K562 (cell line): ENCODE measurements around the gene MS4A2. TPM values are rescaled to one million over a fixed set of nuclear protein-coding genes. Genes with fewer than 3 reads are reported as not detected.

Source experiments
- AFF4 ChIP-seq: sonication (generic); formaldehyde crosslinking; IDR thresholded peaks from 2 replicates; pipeline ENCODE4 v1.8.0; 2023; ENCODE audit warnings: mild to moderate bottlenecking, missing genetic modification reagents
- ARID1B ChIP-seq: fragments of 450-650 bp; IDR thresholded peaks from 2 replicates; pipeline ENCODE4 v1.6.1; 2016; ENCODE audit warnings: antibody characterized with exemption, mild to moderate bottlenecking, inconsistent platforms
- CBX8 ChIP-seq: fragments of 200-600 bp; sonication (generic); IDR thresholded peaks from 2 replicates; pipeline ENCODE4 v1.6.1; 2012; ENCODE audit warnings: borderline replicate concordance, mixed run types, low read depth, mild to moderate bottlenecking, moderate library complexity, mixed read lengths, low read length, control low read depth, inconsistent platforms; ENCODE audit not compliant: poor library complexity, severe bottlenecking; ENCODE audit errors: extremely low read depth
- CUX1 ChIP-seq: fragments of 200-800 bp; sonication (Bioruptor generic); IDR thresholded peaks from 2 replicates; pipeline ENCODE4 v1.6.1; 2016; ENCODE audit warnings: missing genetic modification characterization, missing compliant biosample characterization
- EWSR1 ChIP-seq: fragments of 450-650 bp; IDR thresholded peaks from 2 replicates; pipeline ENCODE4 v1.6.1; 2018; ENCODE audit warnings: borderline replicate concordance, mild to moderate bottlenecking, low read depth, moderate library complexity; ENCODE audit not compliant: partially characterized antibody
- FOXM1 ChIP-seq, 2 experiments: fragments of 450-650 bp in 1 of 2; sonication (generic) in 1 of 2; formaldehyde crosslinking in 1 of 2; IDR thresholded peaks; 2 replicates each; pipeline versions ENCODE4 v1.6.1 to v1.9.0; 2017 to 2022; ENCODE audit warnings: low read depth in 2 of 2, mild to moderate bottlenecking in 2 of 2, missing genetic modification reagents in 1 of 2, moderate library complexity in 1 of 2
- HOMEZ ChIP-seq: fragments of 250-450 bp; sonication (Bioruptor Pico); IDR thresholded peaks from 2 replicates; pipeline ENCODE4 v1.4.0; 2020; ENCODE audit warnings: mild to moderate bottlenecking, moderate library complexity
- HOXB6 ChIP-seq: fragments of 250-450 bp; sonication (Bioruptor Pico); IDR thresholded peaks from 2 replicates; pipeline ENCODE4 v1.5.1; 2022; ENCODE audit warnings: mild to moderate bottlenecking, borderline replicate concordance
- KHSRP ChIP-seq: fragments of 450-650 bp; IDR thresholded peaks from 2 replicates; pipeline ENCODE4 v1.6.1; 2017
- MCM2 ChIP-seq: fragments of 450-650 bp; IDR thresholded peaks from 2 replicates; pipeline ENCODE4 v1.6.1; 2017; ENCODE audit warnings: low read depth, mild to moderate bottlenecking
- MED1 ChIP-seq: sonication (generic); formaldehyde crosslinking; IDR thresholded peaks from 2 replicates; pipeline ENCODE4 v1.8.1; 2023; ENCODE audit warnings: missing genetic modification reagents, borderline replicate concordance
- ZBTB26 ChIP-seq: fragments of 450-650 bp; formaldehyde crosslinking; IDR thresholded peaks from 2 replicates; pipeline ENCODE4 v1.4.0; 2022; ENCODE audit warnings: missing genetic modification characterization
- ZNF146 ChIP-seq: IDR thresholded peaks from one replicate; pipeline ENCODE4 v1.6.1; 2018; ENCODE audit warnings: missing compliant biosample characterization; ENCODE audit not compliant: unreplicated experiment
- ZNF324 ChIP-seq: fragments of 250-450 bp; sonication (Bioruptor Pico); IDR thresholded peaks from 2 replicates; pipeline ENCODE4 v1.4.0; 2020; ENCODE audit warnings: mild to moderate bottlenecking
- ZNF384 ChIP-seq: IDR thresholded peaks from 2 replicates; pipeline ENCODE4 v1.6.1; 2012; ENCODE audit warnings: low read depth, low read length, improper control_type of control experiment
- polyA plus RNA-seq, 8 experiments: library from polyadenylated mRNA; depleted of rRNA in 4 of 8; stranded (reverse) in 5 of 8; unstranded in 3 of 8; fragments of >200 nt; fragmentation: Nextera tagmentation in 2 of 8; fragmentation: Illumina TruSeq in 1 of 8; extraction: Ambion mirVana in 2 of 8; extraction: Trizol in 1 of 8; gene quantifications; 2 replicates each; pipeline versions ENCODE4 v1.2.1 to v1.2.3, GENCODE V29; 2011 to 2014; ENCODE audit warnings: inconsistent platforms in 1 of 8, missing spikeins in 1 of 8
- total RNA-seq, 7 experiments: library from RNA; depleted of rRNA in 6 of 7; stranded (reverse); fragments of >200 nt in 6 of 7; fragmentation: Illumina TruSeq in 2 of 7; extraction: Trizol in 2 of 7; gene quantifications; 2 replicates each; pipeline versions ENCODE4 v1.2.1 to v1.2.3, GENCODE V29; 2011 to 2021; ENCODE audit warnings: low replicate concordance in 1 of 7

Gene MS4A2
- total and polyA plus RNA-seq, 9 of the 15 experiments (the other 6 are each of a cell fraction or from before 2014, with no cell fraction given), result 0.06 to 5.7 (median 0.86) TPM

- no peak for TF ChIP-seq CUX1 (CRISPR knock-in tag)
- no peak for TF ChIP-seq ZNF324 (CRISPR knock-in tag)
- TF ChIP-seq CBX8, result no peak
- TF ChIP-seq EWSR1, result no peak
- no peak for TF ChIP-seq MCM2
- TF ChIP-seq KHSRP, result no peak
- peak; percentile 59 for TF ChIP-seq ARID1B
- no peak for TF ChIP-seq ZNF384
- TF ChIP-seq FOXM1 (IDR thresholded peaks at IDR 0.05; ENCODE audit: low read depth), result peak; percentile 89
- TF ChIP-seq FOXM1 (CRISPR knock-in tag; IDR thresholded peaks at IDR 0.05; ENCODE audit: low read depth), result no peak
- no peak for TF ChIP-seq AFF4 (CRISPR knock-in tag)
- TF ChIP-seq HOXB6 (CRISPR knock-in tag), result no peak
- no peak for TF ChIP-seq ZNF146 (CRISPR knock-in tag)
- TF ChIP-seq MED1 (CRISPR knock-in tag), result no peak
- no peak for TF ChIP-seq ZBTB26 (CRISPR knock-in tag)
- no peak for TF ChIP-seq HOMEZ (CRISPR knock-in tag)
These were observed 38.9 kb downstream of the MS4A2 start (continued) for GRCh38 chr11:60127311-60127811.
